NCI-H524 (cell line): Measurements from ENCODE around the gene FSTL4.

Source experiments
- DNase-seq, 2 experiments: peaks; one replicate each; lab custom pipeline; 2025; lab: John Stamatoyannopoulos, UW

Gene FSTL4

DNA sequence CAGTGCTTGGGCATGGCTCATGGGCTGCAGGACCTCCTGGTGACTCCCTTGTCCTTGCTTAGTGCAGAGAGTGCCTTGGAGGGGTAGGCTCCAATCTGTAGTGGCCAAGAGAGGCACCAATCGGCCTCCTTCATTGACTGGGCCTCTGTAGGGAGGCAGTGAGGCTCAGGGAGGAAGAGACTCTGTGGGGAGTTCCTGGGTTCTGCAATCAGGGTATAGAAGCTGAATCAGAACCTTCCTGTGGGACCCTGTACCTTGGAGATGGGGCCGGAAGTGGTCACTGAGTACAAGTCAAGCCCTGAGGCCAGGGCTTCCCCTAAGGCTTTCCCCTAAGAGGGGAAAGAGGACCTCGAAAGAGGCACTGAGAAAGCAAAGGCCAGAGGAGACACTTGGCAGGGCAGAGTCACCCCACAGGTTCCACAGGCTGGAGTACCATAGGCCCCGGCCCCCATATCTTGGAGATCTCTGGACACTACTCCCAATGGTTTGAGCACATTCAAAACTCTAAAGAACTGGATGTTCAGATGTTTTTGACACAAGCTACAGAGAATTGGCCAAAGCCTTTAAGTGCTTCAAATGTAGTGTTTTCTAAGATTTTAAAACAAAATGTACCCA is 370.0 kb downstream of the FSTL4 start:
- DNase-seq: no peak

DNA sequence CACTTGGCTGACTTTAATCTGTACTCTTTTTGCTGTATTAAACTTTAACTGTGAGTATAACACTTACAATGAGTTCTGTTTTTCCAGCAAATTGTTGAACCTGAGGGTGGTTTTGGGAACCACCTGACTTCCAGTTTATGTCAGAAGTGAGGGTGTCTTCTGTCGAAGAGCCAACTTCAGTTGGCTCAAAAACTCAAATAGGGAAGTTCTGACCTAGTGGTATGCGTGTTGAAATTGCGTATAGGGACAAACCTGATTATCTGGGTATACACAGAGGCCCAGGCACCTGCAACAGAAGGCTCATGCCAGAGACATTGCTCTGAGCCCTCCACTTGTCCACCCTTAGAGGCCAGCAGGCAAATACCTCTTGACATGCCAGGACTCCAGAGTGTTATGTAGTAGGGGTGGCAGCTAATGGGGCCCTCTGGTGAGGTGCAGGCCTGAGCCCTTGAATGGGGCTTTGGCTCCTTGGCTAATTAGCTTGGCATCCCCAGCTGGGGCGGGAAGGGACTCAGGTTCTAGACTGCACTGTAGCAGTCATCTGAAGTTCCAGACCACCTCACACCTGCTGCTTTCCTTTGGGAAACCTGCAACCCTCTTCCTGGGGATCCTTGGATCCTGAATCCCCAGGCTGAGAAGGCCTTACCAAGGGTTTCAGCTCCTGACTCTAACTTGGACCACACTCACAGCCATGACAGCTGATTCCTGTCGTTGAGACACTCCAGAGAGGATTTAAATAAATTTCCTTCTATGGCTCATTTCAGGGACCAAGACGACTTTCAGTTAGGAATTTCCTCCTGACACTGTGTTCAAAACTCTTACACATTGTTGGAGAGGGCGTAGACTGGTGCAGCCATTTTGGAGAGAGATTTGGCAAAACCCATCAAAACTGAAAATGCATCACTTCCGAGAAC is 370.9 kb downstream of the FSTL4 start:
- no peak for DNase-seq

DNA sequence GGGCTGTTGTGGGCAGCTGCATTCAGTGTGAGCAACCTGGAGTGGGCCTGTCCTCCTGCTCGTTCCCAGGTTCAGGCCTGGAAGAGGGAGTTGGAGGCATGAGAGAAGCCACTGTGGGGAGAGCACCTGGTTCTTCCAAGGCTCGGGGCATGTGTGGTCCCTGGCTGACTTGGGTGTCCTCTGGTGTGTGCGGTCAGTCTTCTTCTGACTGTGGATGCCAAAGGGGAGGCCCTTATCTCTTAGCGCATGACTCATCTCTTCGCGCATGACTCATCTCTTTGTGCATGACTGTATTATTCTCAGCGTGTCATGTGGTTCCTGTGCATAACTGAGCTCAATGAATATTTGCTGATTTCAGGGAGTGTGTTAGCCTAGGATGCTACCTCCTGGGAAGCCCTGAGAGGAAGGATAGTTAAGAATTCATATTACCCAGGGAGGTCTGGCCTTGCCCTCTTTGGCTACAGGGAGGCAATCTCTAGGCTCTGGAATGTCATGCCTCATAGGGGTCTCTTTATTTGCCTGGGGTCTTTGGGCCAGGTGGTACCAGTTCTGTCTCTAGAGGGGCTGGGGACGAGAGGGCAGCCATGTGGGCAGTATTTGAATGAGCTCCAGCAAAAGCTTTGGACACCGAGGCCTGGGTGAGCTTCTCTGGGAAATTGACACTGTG is 371.8 kb downstream of the FSTL4 start:
- no peak for DNase-seq

DNA sequence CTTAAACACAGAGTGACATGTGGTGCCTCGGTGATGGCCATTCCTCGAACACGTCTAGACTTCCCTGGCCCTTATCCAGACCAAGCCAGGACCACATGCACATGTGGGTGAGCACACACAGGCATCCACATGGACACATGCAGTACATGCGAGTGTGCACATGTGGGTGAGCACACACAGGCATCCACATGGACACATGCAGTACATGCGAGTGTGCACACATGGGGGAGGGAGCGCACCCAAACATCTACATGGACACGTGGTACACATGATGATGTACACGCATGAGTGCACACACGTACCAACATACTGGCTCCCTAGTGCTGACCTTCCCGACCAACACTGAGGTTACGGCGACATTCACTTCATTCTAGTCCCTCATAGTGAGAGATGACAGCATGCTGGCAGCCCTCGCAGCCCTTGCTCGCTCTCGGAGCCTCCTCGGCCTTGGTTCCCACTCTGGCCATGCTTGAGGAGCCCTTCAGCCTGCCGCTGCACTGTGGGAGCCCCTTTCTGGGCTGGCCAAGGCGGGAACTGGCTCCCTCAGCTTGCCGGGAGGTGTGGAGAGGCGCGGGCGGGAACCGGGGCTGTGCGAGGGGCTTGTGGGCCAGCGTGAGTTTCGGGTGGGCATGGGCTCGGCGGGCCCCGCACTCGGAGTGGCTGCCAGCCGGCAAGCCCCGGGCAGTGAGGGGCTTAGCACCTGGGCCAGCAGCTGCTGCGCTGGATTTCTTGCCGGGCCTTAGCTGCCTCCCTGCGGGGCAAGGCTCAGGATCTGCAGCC is 373.7 kb downstream of the FSTL4 start:
- no peak for DNase-seq

DNA sequence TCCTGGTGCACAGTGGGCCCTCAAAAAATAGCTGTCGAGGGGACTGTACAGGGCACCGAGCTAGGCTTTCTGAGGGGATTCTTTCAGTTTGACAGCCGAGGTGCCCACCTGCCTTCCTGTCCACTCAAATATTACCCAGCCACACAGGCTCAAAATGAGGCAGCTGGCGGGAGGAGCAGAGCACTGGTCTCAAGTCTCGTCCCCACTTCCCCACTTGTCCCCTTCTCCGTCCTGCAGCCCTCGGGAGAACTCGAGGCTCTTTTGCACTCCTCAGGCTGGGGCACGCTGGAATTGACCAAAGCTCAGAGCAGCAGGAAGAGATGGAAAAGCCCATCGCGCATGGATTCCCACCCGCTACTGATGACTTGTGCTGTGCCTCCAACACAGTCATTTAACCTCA is 375.4 kb downstream of the FSTL4 start:
- DNase-seq: no peak

DNA sequence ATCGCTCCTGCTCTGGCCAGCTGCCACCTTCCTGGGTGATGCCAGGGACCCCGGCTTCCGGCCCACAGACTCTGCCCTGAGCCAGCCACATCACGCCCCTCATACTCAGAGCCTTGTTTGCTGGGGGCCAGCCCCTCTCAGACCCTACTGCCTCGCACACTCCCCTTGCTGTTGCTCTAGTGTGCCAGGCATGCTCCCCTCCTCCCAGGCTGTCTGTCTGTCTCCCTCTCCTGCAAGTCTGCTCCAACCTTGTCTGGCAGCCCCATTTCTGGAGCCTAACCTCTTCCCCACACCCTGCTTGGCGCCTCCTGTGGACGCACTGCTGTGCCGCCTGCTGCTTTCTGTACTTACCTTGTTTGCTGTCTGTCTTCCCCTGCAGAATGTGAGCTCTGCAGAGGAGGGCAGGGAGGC is 375.8 kb downstream of the FSTL4 start:
- no peak for DNase-seq

DNA sequence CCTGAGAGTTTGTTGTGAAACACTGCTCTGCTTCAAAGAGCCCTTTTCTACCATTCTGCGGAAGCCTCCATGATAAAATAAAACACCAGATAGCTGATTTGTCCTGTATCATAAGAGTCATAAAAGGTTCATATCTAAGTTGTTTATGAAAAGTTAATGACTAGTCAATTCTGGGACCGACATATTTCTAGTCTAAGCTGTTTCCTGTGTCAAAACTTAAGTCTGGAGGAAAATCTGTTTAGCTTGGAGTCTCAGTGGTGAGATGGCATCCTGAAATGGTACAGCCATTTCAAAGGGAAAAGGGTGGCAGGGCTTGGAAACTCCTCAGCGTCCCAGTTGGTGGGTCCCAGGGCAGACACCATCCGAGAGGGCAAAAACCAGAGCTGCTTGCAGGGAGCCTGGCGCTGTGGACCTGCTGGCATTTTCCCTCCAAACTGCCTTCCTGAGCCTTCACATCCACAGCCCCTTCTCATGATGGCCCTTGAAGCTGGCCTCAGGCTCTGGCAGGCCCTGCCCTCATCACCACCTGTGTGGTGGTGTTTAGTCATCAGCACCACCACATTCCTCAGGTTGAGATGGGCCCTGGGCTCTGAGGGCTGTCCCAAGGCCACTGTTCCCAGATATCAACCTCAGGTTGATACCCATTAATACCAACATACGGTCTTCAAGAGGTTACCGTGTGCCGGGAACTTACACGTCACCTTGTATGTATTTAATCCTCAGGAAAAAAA is 376.5 kb downstream of the FSTL4 start:
- DNase-seq: no peak

DNA sequence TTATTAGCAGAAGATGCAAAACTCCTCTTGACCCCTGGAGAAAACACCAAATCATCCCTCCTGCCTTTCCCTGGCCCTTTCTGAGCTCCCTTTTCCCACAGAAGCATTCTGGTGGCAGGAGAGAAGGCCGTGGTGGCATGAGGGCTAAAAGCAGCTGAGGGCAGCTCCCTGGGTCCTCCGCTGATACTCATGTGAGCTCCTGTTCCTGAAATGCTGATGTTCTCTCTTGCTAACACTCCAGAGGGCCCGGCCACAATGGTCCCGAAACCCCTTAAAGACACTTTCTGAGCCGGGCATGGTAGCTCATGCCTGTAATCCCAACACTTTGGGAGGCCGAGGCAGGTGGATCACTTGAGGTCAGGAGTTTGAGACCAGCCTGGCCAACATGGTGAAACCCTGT is 377.4 kb downstream of the FSTL4 start:
- DNase-seq: no peak

DNA sequence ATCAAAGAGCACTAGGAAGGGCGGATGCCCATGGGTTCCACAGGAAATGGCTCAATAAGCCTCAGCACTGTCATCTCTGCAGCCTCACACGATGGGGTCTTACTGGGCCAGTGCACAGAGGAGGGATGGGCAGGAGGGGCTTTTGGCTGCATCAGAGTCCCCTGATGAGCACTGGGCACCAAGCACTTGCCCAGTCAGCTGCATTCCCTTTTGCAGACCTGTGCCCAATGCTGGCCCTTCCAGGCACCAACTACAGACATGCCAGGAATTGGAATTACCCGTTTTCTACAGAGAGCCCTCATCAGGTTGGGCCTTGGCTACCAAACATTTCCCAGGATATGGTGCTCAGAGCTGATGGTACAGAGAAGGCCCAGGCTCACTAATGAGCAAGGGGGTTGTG is 378.1 kb downstream of the FSTL4 start:
- no peak for DNase-seq

DNA sequence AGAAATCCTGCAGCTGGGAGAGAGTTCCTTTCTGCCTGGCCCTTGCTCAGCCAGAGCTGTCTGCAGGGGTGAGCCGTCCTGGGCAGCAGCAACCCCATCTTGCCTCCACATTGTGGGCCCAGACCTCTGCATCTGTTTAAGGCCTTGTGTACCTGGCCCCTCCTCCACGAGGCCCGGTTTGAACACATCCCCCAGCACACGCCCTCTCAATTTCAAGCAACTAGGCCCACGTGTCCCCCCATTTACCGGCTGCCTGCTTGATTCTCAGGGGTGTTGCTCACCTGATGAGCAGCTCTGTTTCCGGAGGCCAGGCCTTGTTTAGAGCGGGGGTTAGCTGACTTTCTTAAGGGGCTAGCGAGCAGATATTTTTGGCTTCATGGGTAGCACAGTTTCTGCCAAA is 378.7 kb downstream of the FSTL4 start:
- no peak for DNase-seq

DNA sequence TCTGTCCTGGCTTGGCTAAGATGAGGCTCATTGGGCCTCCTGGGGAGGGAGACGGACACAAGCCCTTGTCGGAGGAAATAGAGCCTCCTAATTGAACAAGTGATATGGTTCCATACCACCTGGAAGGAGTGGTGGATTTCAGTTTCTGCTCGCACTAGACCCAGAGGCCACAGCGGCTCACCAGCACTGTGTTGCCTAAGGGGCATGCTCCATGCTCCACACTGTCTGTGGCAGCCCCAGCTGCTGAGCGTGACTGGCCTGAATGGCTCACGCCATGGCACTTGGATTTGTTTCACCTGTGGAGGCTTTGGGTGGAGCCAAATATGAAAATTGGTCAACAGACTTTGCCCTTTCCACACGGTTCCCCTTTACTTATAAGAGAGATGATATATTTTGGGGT is 379.4 kb downstream of the FSTL4 start:
- DNase-seq: no peak

DNA sequence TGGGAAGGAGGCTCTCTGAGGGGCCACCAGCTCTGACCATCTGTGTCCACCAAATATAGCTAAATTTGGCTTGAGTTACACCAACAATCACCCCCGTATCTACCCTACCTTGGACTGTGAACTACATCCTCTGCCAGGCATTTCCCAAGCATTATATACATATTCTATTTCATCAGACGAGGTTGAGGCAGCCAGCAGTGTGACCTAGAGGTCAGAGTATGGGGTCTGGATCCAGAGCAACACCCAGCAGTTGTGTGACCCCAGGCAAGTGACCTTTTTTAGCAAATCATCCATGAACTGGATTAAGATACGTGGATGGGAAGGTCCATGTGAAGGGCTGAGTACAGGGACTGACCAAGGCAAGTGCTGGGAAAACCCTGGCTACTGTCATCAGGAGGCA is 379.9 kb downstream of the FSTL4 start:
- no peak for DNase-seq

DNA sequence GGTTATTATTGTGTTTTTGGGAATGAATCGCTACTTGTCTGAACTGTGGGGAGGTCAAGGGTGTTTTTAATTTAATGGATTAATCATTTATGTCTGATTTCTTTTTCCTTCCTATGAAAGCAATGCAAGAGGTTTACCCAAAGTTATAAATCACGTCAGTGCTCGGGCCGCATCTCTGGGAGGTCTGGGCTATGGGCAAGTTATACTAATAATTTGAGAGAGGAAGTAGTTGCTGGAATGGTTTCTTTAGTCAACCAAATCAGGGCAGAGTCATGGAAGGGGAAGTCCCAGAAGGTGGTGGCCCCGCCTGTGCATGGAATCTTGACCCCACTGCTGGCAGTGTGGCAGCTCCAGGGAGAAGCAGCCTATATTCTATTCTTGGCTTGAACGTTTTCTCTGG is 380.3 kb downstream of the FSTL4 start:
- no peak for DNase-seq

DNA sequence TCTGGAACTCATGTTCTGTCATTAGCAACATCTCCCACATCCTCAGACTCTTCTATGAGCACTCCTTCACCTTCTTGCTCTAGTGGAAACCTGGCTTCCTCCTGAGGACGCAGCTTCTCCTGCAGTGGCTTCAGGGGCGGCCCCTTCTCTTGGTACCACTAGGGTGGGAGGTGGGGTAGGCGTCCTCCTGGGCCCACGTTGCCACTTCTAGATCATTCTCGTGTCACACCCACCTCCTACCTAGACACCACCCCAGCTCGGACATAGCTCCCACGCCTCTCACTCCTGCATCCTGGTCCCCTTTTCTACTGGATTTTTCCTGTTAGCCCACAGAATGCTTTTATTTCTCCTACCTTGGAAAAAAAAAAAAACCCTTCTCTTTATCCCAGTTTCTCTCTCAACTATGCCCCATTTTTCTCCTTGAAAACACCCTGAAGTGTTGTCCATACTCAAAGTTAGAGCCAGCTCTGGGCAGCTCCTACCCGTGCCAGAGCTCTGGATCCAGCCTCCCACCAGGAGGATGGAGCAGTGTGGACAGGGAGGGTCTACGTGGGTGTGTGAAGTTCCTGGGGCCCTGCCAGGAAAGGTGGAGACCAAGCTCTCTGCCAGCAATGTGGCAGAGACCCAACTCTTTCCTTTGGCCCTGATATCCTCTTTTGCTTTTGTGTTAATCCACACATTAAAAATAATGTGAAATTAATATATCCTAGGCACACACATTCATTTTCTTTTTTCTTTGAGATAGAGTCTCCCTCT is 381.3 kb downstream of the FSTL4 start:
- DNase-seq: no peak

DNA sequence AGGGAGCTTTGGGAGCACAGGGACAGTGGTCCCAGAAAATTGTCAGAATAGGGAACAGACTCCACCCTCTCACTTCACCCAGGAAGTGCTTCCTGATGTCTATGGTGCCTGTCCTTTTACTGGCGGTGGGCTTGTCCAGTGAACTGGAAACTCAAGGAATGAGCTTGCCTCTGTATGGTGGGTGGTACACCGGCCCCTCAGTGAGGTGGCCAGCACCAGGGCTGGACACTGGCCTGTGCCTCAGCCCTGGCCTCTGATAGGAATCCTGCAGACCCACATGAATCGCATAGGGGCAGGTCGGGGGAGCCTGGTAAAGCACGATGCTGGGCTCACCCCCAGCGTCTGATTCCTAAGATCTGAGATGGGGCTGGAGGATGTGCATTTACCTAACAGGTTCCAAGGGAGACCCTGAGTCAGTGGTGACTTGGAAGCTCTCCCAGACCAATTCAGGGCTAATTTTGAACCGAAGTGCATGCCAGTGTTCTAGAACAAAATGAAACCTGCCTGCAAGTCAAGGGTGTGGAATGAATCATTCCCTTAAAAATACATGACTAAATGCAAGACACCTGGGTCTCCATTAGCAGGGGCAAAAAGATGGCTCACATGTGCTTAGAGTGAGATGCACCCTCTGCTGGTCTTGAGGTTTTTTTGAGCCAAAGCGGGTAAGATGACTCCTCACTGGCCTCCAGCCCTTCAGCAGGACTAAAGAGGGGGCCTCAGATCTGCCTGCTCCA is 382.2 kb downstream of the FSTL4 start:
- no peak for DNase-seq

DNA sequence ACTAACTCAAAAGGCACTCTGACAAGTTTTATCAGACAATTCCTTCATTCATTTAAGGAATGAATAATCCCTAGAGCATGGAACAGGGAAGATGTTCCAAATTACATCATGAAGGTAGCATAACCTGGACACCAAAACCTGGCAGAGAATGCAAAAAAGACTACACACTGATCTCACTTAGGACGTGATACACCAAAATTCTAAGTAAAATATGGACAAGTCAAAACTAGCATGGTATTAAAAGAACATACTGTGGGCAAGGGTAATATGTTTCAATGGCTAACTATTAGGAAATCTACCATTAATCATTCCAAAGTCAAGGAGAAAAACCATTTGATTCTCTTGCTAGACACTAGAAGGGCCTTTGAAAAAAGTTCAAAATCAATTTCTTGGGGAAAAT is 384.0 kb downstream of the FSTL4 start:
- no peak for DNase-seq

DNA sequence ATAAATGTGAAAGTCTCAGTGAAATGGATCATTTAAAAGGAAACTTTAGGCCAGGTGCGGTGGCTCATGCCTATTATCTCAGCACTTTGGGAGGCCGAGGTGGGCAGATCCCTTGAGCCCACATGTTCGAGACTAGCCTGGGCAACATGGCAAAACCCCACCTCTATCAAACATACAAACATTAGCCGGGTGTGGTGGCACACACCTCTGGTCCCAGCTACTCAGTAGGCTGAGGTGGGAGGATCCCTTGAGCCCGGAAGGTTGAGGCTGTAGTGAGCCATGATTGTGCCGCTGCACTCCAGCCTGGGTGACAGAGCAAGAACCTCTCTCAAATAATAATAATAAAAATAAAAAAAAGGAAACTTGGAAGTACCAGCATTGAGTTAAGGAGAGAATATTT is 384.4 kb downstream of the FSTL4 start:
- no peak for DNase-seq

DNA sequence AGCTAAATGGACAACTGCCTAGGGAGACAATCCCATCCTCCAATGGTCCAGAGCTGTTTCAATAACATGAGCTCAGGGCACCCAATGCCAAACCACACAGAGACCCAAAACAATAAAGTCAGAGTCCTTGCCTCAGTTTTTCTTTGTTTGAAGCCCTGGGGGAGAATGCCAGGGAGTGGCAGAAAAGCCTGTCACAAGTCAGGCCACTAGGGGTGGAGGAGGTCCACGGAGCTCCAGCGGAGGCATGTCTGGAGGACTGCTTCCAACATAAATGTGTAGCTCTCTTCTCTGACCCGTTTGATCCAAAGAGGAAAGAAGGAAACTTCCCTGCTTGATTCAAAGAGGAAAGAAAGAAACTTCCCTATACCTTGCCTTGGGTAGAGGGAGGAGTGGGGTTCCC is 385.3 kb downstream of the FSTL4 start:
- no peak for DNase-seq

DNA sequence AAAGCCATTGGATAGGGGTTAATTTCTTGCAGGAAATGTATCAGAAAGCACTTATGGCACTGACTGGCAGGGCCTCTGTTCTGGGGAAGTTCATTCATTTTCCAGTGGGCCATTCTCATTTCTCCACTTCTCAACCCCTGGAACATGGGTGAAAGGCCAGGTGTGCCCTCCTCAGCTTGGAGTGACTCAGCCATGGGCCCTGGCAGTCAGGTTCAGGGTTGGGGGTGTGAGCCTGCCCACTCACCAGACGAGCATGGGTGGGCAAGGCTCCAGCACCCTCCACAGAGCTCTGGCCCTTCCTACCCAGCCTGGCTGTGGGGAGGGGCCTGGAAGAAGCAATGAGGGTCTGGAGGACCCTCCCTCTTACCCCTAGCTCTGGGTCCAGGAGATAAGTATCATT is 386.2 kb downstream of the FSTL4 start:
- no peak for DNase-seq

DNA sequence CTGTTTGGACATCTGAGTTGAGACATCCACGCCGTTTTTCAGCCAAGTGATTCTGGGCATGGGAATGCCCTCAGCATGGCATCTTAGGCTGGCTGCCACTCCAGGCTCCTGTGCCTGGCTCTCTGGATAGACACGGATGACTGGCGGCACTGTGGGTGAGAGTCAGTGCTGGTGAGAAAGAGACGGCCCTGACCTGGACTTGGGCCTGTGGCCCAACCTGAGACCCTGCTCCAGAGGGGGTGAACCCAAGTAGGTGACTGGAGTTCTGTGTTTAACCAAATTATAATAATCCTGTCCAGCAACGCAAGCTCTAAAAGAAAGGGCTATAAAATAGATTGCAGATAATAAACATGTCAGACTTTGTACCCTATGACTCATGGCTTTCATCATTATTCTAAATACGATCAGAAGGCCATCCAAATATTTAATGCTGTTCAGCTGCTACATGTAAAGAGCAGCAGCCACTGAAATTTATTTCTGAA is 386.6 kb downstream of the FSTL4 start:
- DNase-seq: no peak
